Heart right ventricle (tissue), 16 donors: ENCODE data around the gene PPM1F. TPM values are rescaled to one million over a fixed set of nuclear protein-coding genes. Genes with fewer than 3 reads are reported as not detected.

Experiments used
- ATAC-seq, 8 donors: fragments of 200-7000 bp; cut with Tn5 transposase; one replicate each; pipeline ENCODE4 v1.9.1; 2020; ENCODE audit warnings: mild to moderate bottlenecking in 8 of 8, moderate library complexity in 8 of 8, moderate number of reproducible peaks in 1 of 8
- DNase-seq, 2 donors: peaks; one replicate each; pipeline ENCODE4 v3.0.0-alpha.2; 2020
- H3K27ac ChIP-seq, 10 donors: fragments of 200-600 bp; sonication (generic) in 2 of 10; one replicate each; pipeline versions ENCODE4 v1.5.0 to v1.8.0; 2020 to 2022; ENCODE audit warnings: mild to moderate bottlenecking in 3 of 10
- H3K27me3 ChIP-seq, 7 donors: fragments of 200-600 bp; one replicate each; pipeline ENCODE4 v1.8.0; 2021 to 2022; ENCODE audit warnings: mild to moderate bottlenecking in 2 of 7
- H3K36me3 ChIP-seq, 9 donors: fragments of 200-600 bp; sonication (generic) in 1 of 9; one replicate each; pipeline versions ENCODE4 v1.5.0 to v1.8.0; 2020 to 2022; ENCODE audit warnings: mild to moderate bottlenecking in 2 of 9
- H3K4me1 ChIP-seq, 9 donors: fragments of 200-600 bp; sonication (generic) in 1 of 9; one replicate each; pipeline versions ENCODE4 v1.5.0 to v1.8.0; 2020 to 2022; ENCODE audit warnings: mild to moderate bottlenecking in 4 of 9
- H3K4me3 ChIP-seq, 10 donors: fragments of 200-600 bp; sonication (generic) in 2 of 10; one replicate each; pipeline versions ENCODE4 v1.5.0 to v1.8.0; 2020 to 2022; ENCODE audit warnings: mild to moderate bottlenecking in 7 of 10, moderate library complexity in 2 of 10
- H3K9me3 ChIP-seq, 11 donors: fragments of 200-600 bp in 10 of 11; sonication (generic) in 2 of 11; one replicate each; pipeline versions ENCODE4 v1.5.0 to v1.8.0; 2013 to 2022; ENCODE audit warnings: mild to moderate bottlenecking in 2 of 11, control low read depth in 1 of 11, moderate library complexity in 1 of 11
- CTCF ChIP-seq, 9 donors: fragments of 200-600 bp; sonication (generic) in 2 of 9; IDR thresholded peaks; one replicate each; pipeline versions ENCODE4 v1.5.0 to v1.8.0; 2021 to 2022; ENCODE audit warnings: antibody characterized with exemption in 9 of 9, mild to moderate bottlenecking in 5 of 9, moderate library complexity in 1 of 9
- WGBS, 2 donors: extraction: QIAGEN DNeasy Blood & Tissue Kit; methylation state at CpG; one replicate each; pipeline ENCODE4 v1.1.7; 2013; ENCODE audit warnings: inconsistent platforms in 1 of 2; 5-methylcytosine and 5-hydroxymethylcytosine counted together
- intact Hi-C, 10 donors: fragments of 100-400 bp; cut with DNase I; formaldehyde crosslinking; loops; one replicate each; pipeline versions ENCODE4 v1.11.1 to v1.14.2; 2022
- polyA plus RNA-seq, 2 donors: library from polyadenylated mRNA; stranded (reverse); fragments of 200-250 nt; gene quantifications; one replicate each; pipeline ENCODE4 v1.2.3, GENCODE V29; 2013
- total RNA-seq, 10 donors: library from RNA; stranded (reverse); fragmentation: NEBNext Ultra II Directional in 3 of 10; extraction: Animal tissue kit (Norgen Biotek cat#: 25700) in 3 of 10; gene quantifications; one replicate each; pipeline versions ENCODE4 v1.2.1 to v1.2.4, GENCODE V29; 2021 to 2023
- donor health status: Arrhythmogenic right ventricular cardiomyopathy.
- donor health status: ischemic (EF 13 %, LVEDD 7.1; RV severe dilation, severe dysfunction).
- donor health status: healthy with polysubstance abuse.
- donor health status: DM: no; HTN: yes; CAD: no.
- donor health status: DM: no; HTN: no; CAD: no.
- donor health status: ischemic (EF 25% LVEDD 6.9; RV normal size, moderate dysfunction).
- donor health status: ischemic (EF 25% LVEDD 5.7; RV mildly dilated, moderate dysfunction).
- donor health status: healthy.
- donor health status: DM: yes; HTN: yes; CAD: no.
- donor health status: Ischemic cardiomyopathy.
- donor health status: ischemic (EF 35%, LVEDD 5.7; RV mildly dilated, moderate dysfunction).
- donor health status: nonischemic (EF 11% LVEDD 7.7; RV severe dilation, severe dysfunction).
- donor health status: DM: yes; HTN: yes; CAD: no.
- donor health status: PGD.
- donor health status: ischemic (EF 29% LVEDD 5.4; RV normal size, mild dysfunction).
- donor health status: nonischemic (EF 23%, LVEDD 6.1; RV moderate dilation, normal function).

PPM1F gene
- total and polyA plus RNA-seq, 12 donors, result 11.8 to 31.4 (median 18.1) TPM

- peaks cover 0 to 22% (median 17%) of the 10 kb centered on the region in 9 donors for H3K4me1 ChIP-seq
- 75 to 82% methylated on average over 7 of the region's 7 CpGs for WGBS, 2 donors
- H3K4me3 ChIP-seq, result no peak overlapping the region
- intact Hi-C loops, result no loop called here
- TF ChIP-seq CTCF (IDR thresholded peaks at IDR 0.05), result no peak
- H3K27ac ChIP-seq, result no peak overlapping the region
- H3K27me3 ChIP-seq, result no peaks in the 10 kb centered on the region
- H3K9me3 ChIP-seq, result no peaks in the 10 kb centered on the region
- peaks cover 0 to 9% (median 0%) of the 10 kb centered on the region in 9 donors for H3K36me3 ChIP-seq
- DNase-seq (no peak), ATAC-seq (no peak)
Observed at GRCh38 chr22:21980547-21980946, 27.9 kb upstream of the PPM1F start.

- DNase-seq, result no peak
Observed at GRCh38 chr22:21978564-21979386, 26.1 kb upstream of the PPM1F start.

DNA sequence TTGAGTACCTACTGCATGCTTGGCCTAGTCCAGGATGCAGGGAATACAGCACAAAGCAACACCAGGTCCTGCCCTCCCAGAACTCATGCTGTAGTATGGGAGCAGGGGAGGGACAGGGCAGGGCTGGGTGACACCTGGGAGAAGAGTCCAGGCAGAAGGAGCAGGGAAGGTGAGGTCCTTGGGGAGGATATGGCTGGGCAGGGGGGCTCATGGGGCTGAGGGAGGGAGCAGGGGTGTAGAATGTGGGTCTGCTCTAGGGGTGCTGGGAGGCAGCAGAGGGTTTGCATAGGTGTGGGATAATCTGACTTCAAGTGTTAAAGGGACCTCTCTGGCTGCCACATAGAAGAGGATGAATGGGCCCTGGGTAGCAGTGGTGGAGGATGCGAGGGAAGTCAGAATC is 25.2 kb upstream of the PPM1F start:
- no peaks in the 10 kb centered on the region for H3K9me3 ChIP-seq
- no peak overlapping the region for H3K4me3 ChIP-seq
- no peak for ATAC-seq
- H3K36me3 ChIP-seq, result peaks cover 0 to 36% (median 14%) of the 10 kb centered on the region in 9 donors
- TF ChIP-seq CTCF (IDR thresholded peaks at IDR 0.05), result no peak
- no peak for DNase-seq
- peaks cover 0 to 17% (median 13%) of the 10 kb centered on the region in 9 donors for H3K4me1 ChIP-seq
- WGBS, 2 donors, result 97 to 100% methylated on average over 1 of the region's 1 CpG
- intact Hi-C loops, result no loop called here
- no peaks in the 10 kb centered on the region for H3K27me3 ChIP-seq
- H3K27ac ChIP-seq, result no peak overlapping the region

More at GRCh38 chr22:21978564-21979386, 26.1 kb upstream of the PPM1F start:
- H3K27me3 ChIP-seq, result no peaks in the 10 kb centered on the region
- intact Hi-C loops, result no loop called here
- peaks cover 0 to 22% (median 17%) of the 10 kb centered on the region in 9 donors for H3K4me1 ChIP-seq
- WGBS, 2 donors, result 74 to 85% methylated on average over 11 of the region's 11 CpGs
- ATAC-seq, result no peak
- H3K9me3 ChIP-seq, result no peaks in the 10 kb centered on the region
- TF ChIP-seq CTCF (IDR thresholded peaks at IDR 0.05), result no peak
- H3K27ac ChIP-seq, result no peak overlapping the region
- H3K36me3 ChIP-seq, result peaks cover 0 to 27% (median 10%) of the 10 kb centered on the region in 9 donors
- no peak overlapping the region for H3K4me3 ChIP-seq

DNA sequence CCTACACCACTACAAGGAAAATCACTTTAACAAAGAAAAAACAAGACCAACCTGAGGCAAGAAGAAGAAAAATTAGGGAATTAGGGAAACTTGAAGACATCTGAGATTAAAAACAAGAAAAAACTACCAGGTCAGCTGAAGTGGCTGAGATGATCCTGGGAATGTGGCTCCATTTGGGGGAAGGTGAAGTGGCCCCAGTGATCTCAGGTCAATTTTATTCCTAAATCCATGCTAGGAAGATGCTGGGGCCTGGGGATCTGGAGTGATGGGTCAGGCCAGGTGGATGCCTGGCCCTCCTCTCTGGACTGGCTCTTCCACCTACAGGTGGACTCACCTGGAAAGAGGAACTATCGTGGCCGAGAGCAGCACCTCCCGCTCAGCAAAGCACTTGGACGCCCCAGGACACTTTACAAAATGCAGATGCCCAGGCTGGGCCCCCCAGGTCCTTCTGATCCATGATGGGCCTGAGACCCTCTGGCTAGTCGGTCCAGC is 23.3 kb upstream of the PPM1F start:
- H3K27ac ChIP-seq, result no peak overlapping the region
- DNase-seq, result no peak
- no peak for TF ChIP-seq CTCF (IDR thresholded peaks at IDR 0.05)
- no peaks in the 10 kb centered on the region for H3K9me3 ChIP-seq
- H3K4me3 ChIP-seq, result no peak overlapping the region
- WGBS, 2 donors, result 95 to 97% methylated on average over 5 of the region's 5 CpGs
- peaks cover 0 to 55% (median 21%) of the 10 kb centered on the region in 9 donors for H3K36me3 ChIP-seq
- no peak for ATAC-seq
- intact Hi-C loops, result no loop called here
- peaks cover 0 to 3% (median under 1%) of the 10 kb centered on the region in 9 donors for H3K4me1 ChIP-seq
- no peaks in the 10 kb centered on the region for H3K27me3 ChIP-seq
